ENCODE measurements around the gene LTA4H.

- TF ChIP-seq CTCF (IDR thresholded peaks at IDR 0.05) (no peak), EZH2 (IDR thresholded peaks at IDR 0.05) (no peak), EZH2phosphoT487 (IDR thresholded peaks at IDR 0.05) (no peak)
Observed at GRCh38 chr12:96063046-96063445, 27.7 kb upstream of the LTA4H start.
